ENCODE measurements around the gene FBXO31.

- TF ChIP-seq CTCF (IDR thresholded peaks at IDR 0.05) (no peak), POLR2A (IDR thresholded peaks at IDR 0.05) (no peak)
Observed at GRCh38 chr16:87333101-87333500, 50.5 kb downstream of the FBXO31 start.
